G401.6 (cell line): ENCODE results near the gene TTC32.
"Not testable (repeated sequence)": the region's sequence is repeated elsewhere in the genome, so short reads cannot be mapped to it uniquely, and the experiment has no call there.

Source experiments
- FAIRE-seq: peaks from 2 replicates; lab custom pipeline; 2012; peaks lifted over from hg19 to GRCh38; lab: Jason Lieb, UNC

The TTC32 gene

GRCh38 chr2:19899985-19900930 lies 1.5 kb downstream of the TTC32 start:
- no peak for FAIRE-seq

GRCh38 chr2:19898592-19899329 lies 3.0 kb downstream of the TTC32 start:
- FAIRE-seq, result no peak

GRCh38 chr2:19897623-19898245 lies 4.0 kb downstream of the TTC32 start:
- FAIRE-seq, result no peak

GRCh38 chr2:19895535-19895934 lies 6.2 kb downstream of the TTC32 start:
- FAIRE-seq, result no peak

- no peak for FAIRE-seq
These were observed 7.5 kb downstream of the TTC32 start for GRCh38 chr2:19894134-19894792.

GRCh38 chr2:19893520-19894133 lies 8.2 kb downstream of the TTC32 start:
- no peak for FAIRE-seq

GRCh38 chr2:19891971-19892370 lies 9.8 kb downstream of the TTC32 start:
- not testable (repeated sequence) for FAIRE-seq

- no peak for FAIRE-seq
These were observed 11.7 kb downstream of the TTC32 start for GRCh38 chr2:19890104-19890503.

GRCh38 chr2:19888831-19889230 lies 13.0 kb downstream of the TTC32 start:
- FAIRE-seq, result no peak

GRCh38 chr2:19887510-19887909 lies 14.3 kb downstream of the TTC32 start:
- no peak for FAIRE-seq

GRCh38 chr2:19886261-19886660 lies 15.5 kb downstream of the TTC32 start:
- no peak for FAIRE-seq

- no peak for FAIRE-seq
These were observed 16.0 kb downstream of the TTC32 start for GRCh38 chr2:19885791-19886190.

GRCh38 chr2:19883971-19884720 lies 17.6 kb downstream of the TTC32 start:
- no peak for FAIRE-seq

- no peak for FAIRE-seq
These were observed 18.3 kb downstream of the TTC32 start for GRCh38 chr2:19883486-19883885.

- FAIRE-seq, result no peak
These were observed 19.5 kb downstream of the TTC32 start for GRCh38 chr2:19882286-19882685.

GRCh38 chr2:19881908-19882265 lies 19.9 kb downstream of the TTC32 start:
- FAIRE-seq, result no peak

GRCh38 chr2:19881221-19881907 lies 20.4 kb downstream of the TTC32 start:
- FAIRE-seq, result no peak

- FAIRE-seq, result not testable (repeated sequence)
These were observed 21.6 kb downstream of the TTC32 start for GRCh38 chr2:19880191-19880590.

GRCh38 chr2:19879120-19879519 lies 22.7 kb downstream of the TTC32 start:
- no peak for FAIRE-seq

GRCh38 chr2:19878268-19879046 lies 23.3 kb downstream of the TTC32 start:
- FAIRE-seq, result no peak
